Psoas muscle (tissue), 8 donors: ENCODE data around the gene PRG2. TPM values are rescaled to one million over a fixed set of nuclear protein-coding genes. Genes with fewer than 3 reads are reported as not detected.

Experiments
- ATAC-seq, 4 donors: fragments of 200-7000 bp; cut with Tn5 transposase; one replicate each; pipeline ENCODE4 v1.9.1; 2020; ENCODE audit warnings: moderate library complexity in 3 of 4, mild to moderate bottlenecking in 2 of 4
- DNase-seq, 2 donors: peaks; one replicate each; pipeline ENCODE4 v3.0.0-alpha.2; 2020
- H3K27ac ChIP-seq: fragments of 200-600 bp; one replicate; pipeline ENCODE4 v1.8.0; 2022
- H3K27me3 ChIP-seq, 3 donors: fragments of 200-600 bp in 1 of 3; one replicate each; pipeline versions ENCODE4 v1.6.1 to v1.8.0; 2013 to 2022; ENCODE audit warnings: low read length in 2 of 3, mild to moderate bottlenecking in 2 of 3, moderate library complexity in 1 of 3; ENCODE audit not compliant: insufficient read depth in 3 of 3
- H3K36me3 ChIP-seq, 2 donors: fragments of 200-600 bp in 1 of 2; one replicate each; pipeline versions ENCODE4 v1.6.1 to v1.8.0; 2013 to 2022; ENCODE audit warnings: low read depth in 1 of 2, mild to moderate bottlenecking in 1 of 2, moderate library complexity in 1 of 2; ENCODE audit not compliant: insufficient read depth in 1 of 2
- H3K4me1 ChIP-seq: fragments of 200-600 bp; one replicate; pipeline ENCODE4 v1.8.0; 2022
- H3K4me3 ChIP-seq: fragments of 200-600 bp; one replicate; pipeline ENCODE4 v1.8.0; 2022; ENCODE audit warnings: mild to moderate bottlenecking
- H3K9me3 ChIP-seq: fragments of 200-600 bp; one replicate; pipeline ENCODE4 v1.8.0; 2022
- WGBS, 3 donors: extraction: QIAGEN DNeasy Blood & Tissue Kit; methylation state at CpG; one replicate each; pipeline versions ENCODE4 v1.1.6 to v1.1.7; 2013; 5-methylcytosine and 5-hydroxymethylcytosine counted together
- intact Hi-C, 2 donors: fragments of 100-400 bp; cut with DNase I; formaldehyde crosslinking; loops; one replicate each; pipeline versions ENCODE4 v1.11.0 to v1.14.2; 2022
- polyA plus RNA-seq, 3 donors: library from polyadenylated mRNA; stranded (reverse); fragments of 200-250 nt; gene quantifications; one replicate each; pipeline ENCODE4 v1.2.3, GENCODE V29; 2013
- total RNA-seq, 4 donors: library from RNA; stranded (reverse); fragmentation: NEBNext Ultra II Directional in 2 of 4; extraction: Animal tissue kit (Norgen Biotek cat#: 25700) in 2 of 4; gene quantifications; one replicate each; pipeline versions ENCODE4 v1.2.1 to v1.2.4, GENCODE V29; 2021 to 2023
- TF ChIP-seq, protein P1 (sequence below): fragments of 200-600 bp; IDR thresholded peaks from one replicate; pipeline ENCODE4 v1.8.0; 2022; ENCODE audit warnings: antibody characterized with exemption
- donor health status: healthy with polysubstance abuse.
- donor health status: DM: no; HTN: no; CAD: no; lungs with moderate emphysema.
- donor health status: Bipolar disorder and iron deficiency.
- donor health status: healthy.
- donor health status: DM: yes; HTN: yes; CAD: no.
- donor health status: DM: no; HTN: no; CAD: no.
- donor health status: DM: no; HTN: no; CAD: no.
- donor health status: DM: yes; HTN: yes; CAD: no.

Gene PRG2
- total and polyA plus RNA-seq, 7 donors = 0.25 TPM; not detected in 6

DNA sequence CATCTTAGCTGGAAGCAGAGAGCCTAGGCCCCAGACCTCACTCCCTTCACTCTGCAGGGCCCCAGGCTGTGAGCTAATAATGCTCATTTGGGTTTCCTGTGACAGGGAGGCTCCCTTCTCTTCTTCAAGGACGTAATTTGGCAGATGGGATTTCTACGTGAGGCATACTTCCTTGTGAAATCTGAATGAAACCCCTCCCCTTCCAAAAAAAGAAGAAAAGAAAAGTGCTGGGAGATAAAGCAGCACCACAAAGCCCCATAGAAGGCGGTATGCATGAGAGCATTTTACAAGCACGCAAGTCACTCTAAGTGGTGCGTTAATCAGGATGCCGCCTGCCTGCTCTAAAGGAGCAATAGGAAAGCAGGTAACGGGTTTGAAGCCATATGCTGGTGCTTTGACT, 46.6 kb downstream of the PRG2 start:
- DNase-seq (no peak), ATAC-seq (no peak)
- Histone ChIP-seq H3K27me3 (no peaks in the 10 kb centered on the region), H3K4me1 (no peaks in the 10 kb centered on the region), H3K27ac (no peak overlapping the region), H3K9me3 (no peaks in the 10 kb centered on the region), H3K4me3 (no peak overlapping the region), H3K36me3 (no peaks in the 10 kb centered on the region)
- WGBS, 3 donors = 76 to 88% (median 87%) methylated on average over 7 of the region's 7 CpGs
- intact Hi-C loops = loop anchor here in 1 of 2 donors (10.0 kb wide), 1 partner anchor 499 kb away; no protein-coding TSS in a partner anchor
- TF ChIP-seq, protein P1, sequence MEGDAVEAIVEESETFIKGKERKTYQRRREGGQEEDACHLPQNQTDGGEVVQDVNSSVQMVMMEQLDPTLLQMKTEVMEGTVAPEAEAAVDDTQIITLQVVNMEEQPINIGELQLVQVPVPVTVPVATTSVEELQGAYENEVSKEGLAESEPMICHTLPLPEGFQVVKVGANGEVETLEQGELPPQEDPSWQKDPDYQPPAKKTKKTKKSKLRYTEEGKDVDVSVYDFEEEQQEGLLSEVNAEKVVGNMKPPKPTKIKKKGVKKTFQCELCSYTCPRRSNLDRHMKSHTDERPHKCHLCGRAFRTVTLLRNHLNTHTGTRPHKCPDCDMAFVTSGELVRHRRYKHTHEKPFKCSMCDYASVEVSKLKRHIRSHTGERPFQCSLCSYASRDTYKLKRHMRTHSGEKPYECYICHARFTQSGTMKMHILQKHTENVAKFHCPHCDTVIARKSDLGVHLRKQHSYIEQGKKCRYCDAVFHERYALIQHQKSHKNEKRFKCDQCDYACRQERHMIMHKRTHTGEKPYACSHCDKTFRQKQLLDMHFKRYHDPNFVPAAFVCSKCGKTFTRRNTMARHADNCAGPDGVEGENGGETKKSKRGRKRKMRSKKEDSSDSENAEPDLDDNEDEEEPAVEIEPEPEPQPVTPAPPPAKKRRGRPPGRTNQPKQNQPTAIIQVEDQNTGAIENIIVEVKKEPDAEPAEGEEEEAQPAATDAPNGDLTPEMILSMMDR = no peak

GRCh38 chr11:57342702-57343101, 47.7 kb downstream of the PRG2 start:
- Histone ChIP-seq H3K36me3 (no peaks in the 10 kb centered on the region), H3K4me1 (no peaks in the 10 kb centered on the region), H3K27me3 (no peaks in the 10 kb centered on the region), H3K4me3 (no peak overlapping the region), H3K9me3 (no peaks in the 10 kb centered on the region), H3K27ac (no peak overlapping the region)
- TF ChIP-seq, protein P1 = no peak
- WGBS, 3 donors = 69 to 73% (median 70%) methylated on average over 11 of the region's 11 CpGs
- DNase-seq (no peak), ATAC-seq (no peak)
- intact Hi-C loops = loop anchor here in 1 of 2 donors (10.0 kb wide), 1 partner anchor 498 kb away; no protein-coding TSS in a partner anchor

DNA sequence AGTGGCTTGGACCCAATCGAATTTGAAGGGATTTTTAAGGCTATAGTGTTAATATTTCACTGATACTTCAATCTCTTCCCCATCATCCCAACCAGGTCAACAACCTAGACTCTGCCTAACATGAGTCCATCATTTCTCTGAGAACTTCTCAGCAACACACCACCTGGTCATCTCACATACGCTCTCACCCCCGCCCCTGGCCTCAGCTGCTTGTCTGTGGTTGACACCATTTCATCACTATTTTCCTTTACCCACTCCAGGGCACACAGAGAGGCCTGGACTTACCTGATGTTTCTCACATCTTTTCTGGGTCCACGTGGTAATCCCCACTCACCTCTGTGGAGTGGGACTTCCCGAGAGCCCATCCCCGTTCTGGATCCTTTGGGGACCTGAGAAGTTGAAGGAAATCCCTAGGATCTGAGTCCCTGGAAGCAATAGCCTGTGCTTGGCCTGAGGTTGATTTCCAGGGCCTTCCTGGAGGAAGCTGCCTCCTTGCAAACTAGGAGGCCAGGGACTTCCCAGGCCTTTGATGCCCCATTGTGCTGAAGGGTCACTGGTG, 49.1 kb downstream of the PRG2 start:
- ATAC-seq = no peak
- Histone ChIP-seq H3K9me3 (no peaks in the 10 kb centered on the region), H3K4me3 (no peak overlapping the region), H3K27ac (no peak overlapping the region), H3K36me3 (no peaks in the 10 kb centered on the region), H3K4me1 (peaks cover 3% of the 10 kb centered on the region), H3K27me3 (no peaks in the 10 kb centered on the region)
- 77 to 83% (median 81%) methylated on average over 6 of the region's 6 CpGs for WGBS, 3 donors
- intact Hi-C loops = loop anchor here in 1 of 2 donors (10.0 kb wide), 1 partner anchor 497 kb away; no protein-coding TSS in a partner anchor
- no peak for DNase-seq
- TF ChIP-seq, protein P1 = no peak

DNA sequence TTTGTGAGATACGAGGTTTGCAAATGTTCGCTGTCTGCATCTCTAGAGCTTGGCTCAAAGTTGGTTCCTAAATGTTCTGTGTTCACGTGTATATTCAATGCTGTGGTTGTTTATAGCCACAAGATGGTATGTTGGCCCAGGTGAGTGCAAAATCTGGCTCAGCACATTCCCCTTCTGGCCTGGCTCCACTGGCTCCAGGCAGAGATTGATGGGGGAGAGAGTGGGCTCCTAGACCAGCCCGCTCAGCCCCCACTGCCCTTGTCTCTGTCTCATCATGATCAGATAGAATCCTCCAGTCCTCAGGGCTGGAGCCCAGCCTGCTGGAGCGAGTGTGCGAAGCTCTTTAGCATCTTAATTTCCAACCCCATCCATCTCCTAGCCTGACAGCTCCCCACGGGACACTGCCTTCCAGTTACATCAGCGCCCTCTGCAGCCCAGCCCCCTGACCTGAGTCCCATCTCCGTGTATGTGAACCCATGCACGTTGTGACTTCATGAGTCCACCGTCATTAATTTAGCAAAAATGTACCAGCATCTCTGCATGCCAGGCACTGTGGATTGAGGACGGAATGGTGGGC, 50.3 kb downstream of the PRG2 start:
- H3K36me3 ChIP-seq = no peaks in the 10 kb centered on the region
- WGBS, 3 donors = 27 to 34% (median 29%) methylated on average over 12 of the region's 12 CpGs
- intact Hi-C loops = loop anchor here in 1 of 2 donors (10.0 kb wide), 1 partner anchor 495 kb away; no protein-coding TSS in a partner anchor
- no peaks in the 10 kb centered on the region for H3K9me3 ChIP-seq
- no peak overlapping the region for H3K4me3 ChIP-seq
- H3K27me3 ChIP-seq = no peaks in the 10 kb centered on the region
- H3K4me1 ChIP-seq = peaks cover 6% of the 10 kb centered on the region
- TF ChIP-seq, protein P1 = no peak
- ATAC-seq = peak in 3 of 4 donors; percentile 28 to 39 (median 34)
- no peak overlapping the region for H3K27ac ChIP-seq
- peak in 1 of 2 donors; percentile 67 for DNase-seq
